NCI-H1105 treated with DMSO at 0.1 percent for 48 hours (cell line): ENCODE results near the gene CDK13.
"Not testable (repeated sequence)": the region's sequence is repeated elsewhere in the genome, so short reads cannot be mapped to it uniquely, and the experiment has no call there.

Source experiments
- DNase-seq: peaks from one replicate; lab custom pipeline; 2025; lab: John Stamatoyannopoulos, UW

Gene CDK13

DNA sequence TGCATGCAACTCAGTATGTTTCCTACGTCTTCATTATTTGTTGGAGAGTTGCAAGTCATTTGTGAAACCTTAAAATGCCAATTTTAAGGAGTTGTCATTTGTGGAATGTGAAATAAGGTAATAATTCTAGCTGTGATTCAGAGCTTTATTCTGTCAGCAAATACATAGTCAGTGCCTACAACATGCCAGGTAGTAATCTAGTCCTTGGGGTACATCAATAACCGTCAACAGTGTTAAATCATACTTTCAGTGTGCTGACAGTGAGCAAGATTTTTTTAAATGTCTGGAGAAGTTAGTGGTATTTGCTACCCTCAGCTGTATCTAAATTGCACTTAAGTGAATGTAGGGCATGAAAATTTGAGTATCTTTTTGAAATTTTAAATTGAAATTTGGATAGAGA, 147.7 kb downstream of the CDK13 start:
- no peak for DNase-seq

GRCh38 chr7:40098810-40099209, 148.8 kb downstream of the CDK13 start:
- DNase-seq = no peak

- no peak for DNase-seq
Observed at GRCh38 chr7:40099837-40100236, 149.8 kb downstream of the CDK13 start.

DNA sequence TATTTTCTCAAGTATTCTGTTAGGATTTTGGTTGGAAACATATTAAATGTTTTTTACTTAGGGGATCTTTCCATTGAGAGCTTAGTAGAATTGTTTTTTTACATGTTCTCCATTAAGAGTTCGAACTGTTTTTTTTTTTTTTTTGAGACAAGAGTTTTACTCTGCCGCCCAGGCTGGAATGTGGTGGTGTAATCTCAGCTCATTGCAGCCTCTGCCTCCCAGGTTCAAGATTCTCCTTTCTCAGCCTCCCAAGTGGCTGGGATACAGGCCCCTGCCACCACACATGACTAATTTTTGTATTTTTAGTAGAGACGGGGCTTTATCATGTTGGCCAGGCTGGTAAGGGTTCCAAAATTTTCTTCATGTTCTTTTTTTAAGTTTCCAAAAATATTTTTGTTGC, 151.1 kb downstream of the CDK13 start:
- DNase-seq = no peak

DNA sequence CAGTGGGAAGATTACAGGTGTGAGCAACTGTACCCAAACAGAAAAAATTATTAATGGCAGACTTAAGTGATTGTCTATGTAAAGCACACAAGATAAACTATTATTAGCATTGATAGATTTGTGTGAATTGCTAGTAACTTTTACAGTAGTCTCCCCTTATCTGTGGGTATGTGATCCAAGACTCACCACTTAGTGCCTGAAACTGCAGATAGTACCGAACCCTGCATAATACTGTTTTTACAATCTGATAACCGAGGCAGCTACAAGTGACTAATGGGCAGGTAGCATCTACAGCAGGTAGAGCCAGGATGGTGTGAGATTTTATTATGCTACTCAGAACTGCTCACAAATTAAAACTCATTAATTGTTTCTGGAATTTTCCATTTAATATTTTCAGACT, 152.8 kb downstream of the CDK13 start:
- DNase-seq = no peak

DNA sequence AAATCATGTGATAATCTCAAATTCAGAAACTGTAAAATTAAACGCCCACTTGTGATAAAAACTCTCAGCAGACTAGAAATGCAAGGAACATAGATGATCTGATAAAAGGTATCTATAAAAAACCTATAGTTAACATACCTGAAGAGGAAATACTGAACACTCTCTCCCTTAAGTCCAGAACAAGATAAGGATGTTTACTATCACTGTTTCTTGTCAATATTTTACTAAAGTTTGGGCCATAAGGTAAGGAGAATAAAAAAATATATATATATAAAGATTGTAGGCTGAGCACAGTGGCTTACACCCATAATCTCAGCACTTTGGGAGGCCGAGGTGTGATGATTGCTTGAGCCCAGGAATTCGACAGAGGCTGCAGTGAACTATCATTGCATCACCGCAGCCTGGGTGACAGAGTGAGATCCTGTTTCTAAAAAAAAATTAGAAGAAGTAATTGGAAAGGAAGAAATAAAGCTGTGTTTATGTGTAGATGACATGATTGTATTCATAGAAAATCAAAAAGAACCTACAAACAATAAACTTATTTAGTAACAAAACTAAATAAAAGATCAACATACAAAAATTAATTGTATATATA, 155.9 kb downstream of the CDK13 start:
- no peak for DNase-seq

GRCh38 chr7:40115936-40116335, 165.9 kb downstream of the CDK13 start:
- no peak for DNase-seq

- not testable (repeated sequence) for DNase-seq
Observed at GRCh38 chr7:40117199-40117598, 167.1 kb downstream of the CDK13 start.

DNA sequence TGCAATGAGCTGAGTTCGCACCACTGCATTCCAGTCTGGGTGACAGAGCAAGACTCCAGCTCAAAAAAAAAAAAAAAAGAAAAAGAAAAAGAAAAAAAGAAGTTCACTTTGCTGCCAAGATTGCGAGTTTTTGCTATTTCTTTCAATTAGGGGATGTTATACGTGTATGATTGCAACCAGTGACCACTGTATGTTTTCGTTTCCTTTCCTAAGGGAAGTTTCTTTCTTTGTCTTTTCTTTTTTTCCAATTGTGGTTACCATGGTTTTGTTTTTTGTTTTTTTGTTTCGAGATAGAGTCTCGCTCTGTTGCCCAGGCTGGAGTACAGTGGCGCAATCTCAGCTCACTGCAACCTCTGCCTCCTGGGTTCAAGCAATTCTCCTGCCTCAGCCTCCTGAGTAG, 168.1 kb downstream of the CDK13 start:
- not testable (repeated sequence) for DNase-seq

GRCh38 chr7:40120020-40120419, 170.0 kb downstream of the CDK13 start:
- DNase-seq = no peak

DNA sequence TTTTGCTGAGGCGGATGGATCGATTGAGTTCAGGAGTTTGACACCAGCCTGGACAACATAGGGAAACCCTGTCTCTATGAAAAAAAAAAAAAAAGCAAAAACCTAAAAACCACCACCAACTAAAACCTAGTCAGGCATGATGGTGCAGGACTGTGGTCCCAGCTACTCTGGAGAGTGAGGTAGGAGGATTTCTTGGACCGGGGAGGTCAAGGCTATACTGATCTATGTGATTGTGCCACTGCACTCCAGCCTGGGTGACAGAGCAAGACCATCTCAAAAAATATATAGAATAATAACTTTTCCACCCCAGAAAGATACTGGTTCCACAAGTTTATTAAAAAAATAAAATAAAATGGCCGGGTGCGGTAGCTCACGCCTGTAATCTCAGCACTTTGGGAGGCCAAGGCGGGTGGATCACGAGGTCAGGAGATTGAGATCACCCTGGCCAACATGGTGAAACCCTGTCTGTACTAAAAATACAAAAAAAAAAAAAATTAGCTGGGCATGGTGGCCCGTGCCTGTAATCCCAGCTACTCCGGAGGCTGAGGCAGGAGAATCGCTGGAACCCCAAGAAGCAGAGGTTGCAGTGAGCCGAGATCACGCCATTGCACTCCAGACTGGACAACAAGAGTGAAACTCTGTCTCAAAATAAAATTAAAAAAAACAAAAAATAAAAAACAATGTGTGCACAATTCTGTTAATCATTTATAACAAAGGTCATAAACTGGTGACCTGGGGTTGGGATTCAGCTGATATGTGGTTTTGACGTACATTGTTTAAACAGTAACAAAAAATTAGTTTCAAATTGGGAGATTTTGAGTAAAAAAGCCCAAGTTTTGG, 172.3 kb downstream of the CDK13 start:
- not testable (repeated sequence) for DNase-seq

DNA sequence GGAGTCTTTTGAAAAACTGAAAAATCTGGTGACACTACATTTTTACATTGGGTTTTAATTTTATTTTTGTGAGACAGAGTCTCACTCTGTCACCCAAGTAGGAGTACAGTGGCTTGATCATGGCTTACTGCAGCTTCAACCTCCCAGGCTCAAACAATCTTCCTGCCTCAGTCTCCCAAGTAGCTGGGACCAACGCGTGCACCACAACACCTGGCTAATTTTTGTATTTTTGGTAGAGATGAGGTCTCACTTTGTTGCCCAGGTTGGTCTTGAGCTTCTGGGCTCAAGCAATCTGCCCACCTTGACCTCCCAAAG, 172.8 kb downstream of the CDK13 start:
- no peak for DNase-seq

DNA sequence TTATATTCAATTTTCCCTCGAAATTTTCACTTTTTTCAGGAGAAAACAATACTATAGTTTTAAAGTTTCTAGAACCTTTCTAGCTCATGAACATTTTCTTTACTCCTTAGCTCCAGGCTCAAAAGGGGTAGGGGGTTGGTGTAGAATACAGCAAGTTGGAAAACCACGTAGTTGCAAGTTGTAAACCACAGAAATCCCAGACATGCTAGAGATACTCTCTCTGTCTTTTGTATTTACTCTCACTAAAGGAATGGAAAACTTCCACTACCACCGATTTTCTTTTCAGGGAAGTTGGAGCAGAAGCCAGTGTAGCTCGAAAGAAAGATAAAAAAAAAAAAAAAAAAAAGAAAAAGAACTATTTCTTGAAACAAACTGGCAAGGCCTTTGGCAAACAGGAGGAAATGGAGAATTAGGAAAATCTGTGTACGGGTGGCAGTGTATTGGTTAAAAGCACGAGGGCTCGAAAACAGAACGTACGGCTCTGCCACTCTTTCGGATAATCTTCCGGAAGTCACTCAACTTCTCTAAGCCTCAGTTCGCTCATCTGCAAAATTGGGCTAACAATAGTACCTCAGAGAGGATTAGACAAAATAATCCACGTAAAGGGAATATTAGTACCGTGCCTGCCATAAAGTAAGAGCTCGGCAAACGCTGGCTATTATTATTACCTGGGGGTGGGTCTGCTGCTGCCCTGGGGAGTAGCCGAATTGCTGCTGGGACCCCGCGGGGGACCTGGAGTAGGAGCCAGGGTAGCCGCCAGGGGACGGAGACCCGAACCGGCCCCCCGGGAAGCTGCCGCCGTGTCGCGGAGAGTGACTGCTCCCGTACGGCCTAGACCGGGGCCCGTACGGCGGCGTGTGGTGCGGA, 183.7 kb downstream of the CDK13 start:
- DNase-seq = no peak

- peak; percentile 79 for DNase-seq
Observed at GRCh38 chr7:40134428-40135316, 184.6 kb downstream of the CDK13 start, which contains the start of the genes MPLKIP and SUGCT. MPLKIP (minus strand) TSS chr7:40134622; CDS start chr7:40134567, 55 bp downstream. SUGCT (plus strand) TSS chr7:40135005.

DNA sequence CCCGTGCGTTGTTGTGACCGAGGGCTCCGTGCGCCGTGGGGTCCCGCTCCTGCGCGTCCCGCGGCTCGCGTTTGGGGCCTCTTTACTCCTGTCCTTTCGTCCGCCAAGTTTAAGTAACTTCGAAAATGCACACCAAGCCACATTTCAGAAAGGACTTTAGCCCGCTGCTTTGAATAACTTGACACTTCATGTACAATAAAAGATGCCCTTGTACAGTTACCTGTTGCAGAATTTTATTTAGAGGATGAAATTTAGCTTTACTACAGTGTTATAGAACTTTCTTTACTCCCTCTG, 185.2 kb downstream of the CDK13 start:
- no peak for DNase-seq

- no peak for DNase-seq
Observed at GRCh38 chr7:40137563-40137962, 187.5 kb downstream of the CDK13 start.

DNA sequence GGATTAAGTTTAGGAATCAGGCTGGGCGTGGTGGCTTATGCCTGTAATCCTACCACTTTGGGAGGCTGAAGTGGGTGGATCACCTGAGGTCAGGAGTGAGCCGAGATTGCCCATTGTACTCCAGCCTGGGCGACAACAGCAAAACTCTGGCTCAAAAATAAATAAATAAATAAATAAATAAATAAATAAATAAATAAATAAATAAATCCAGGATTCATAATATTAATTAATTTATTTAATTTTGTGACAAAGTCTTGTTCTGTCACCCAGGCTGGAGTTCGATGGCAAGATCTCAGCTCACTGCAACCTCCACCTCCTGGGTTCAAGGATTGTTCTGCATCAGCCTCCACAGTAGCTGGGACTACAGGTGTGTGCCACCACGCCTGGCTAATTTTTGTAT, 188.9 kb downstream of the CDK13 start:
- no peak for DNase-seq

GRCh38 chr7:40139891-40140290, 189.8 kb downstream of the CDK13 start:
- not testable (repeated sequence) for DNase-seq

DNA sequence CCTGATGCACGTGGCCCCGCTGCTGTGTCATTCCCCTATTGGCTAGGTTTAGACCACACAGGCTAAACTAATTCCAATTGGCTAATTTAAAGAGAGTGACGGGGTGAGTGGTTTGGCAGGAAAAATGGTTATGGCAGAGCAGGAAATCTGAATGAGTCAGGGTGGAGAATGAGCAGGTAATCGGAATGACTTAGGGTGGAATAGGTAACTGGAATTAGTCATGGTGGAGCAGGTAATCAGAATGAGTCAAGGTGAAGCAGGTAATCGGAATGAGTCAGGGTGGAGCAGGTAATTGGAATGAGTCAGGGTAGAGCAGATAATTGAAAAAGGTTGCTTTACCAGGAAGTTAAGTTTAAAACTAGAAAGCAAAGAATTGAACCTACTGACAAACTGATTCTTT, 191.9 kb downstream of the CDK13 start:
- not testable (repeated sequence) for DNase-seq

GRCh38 chr7:40145596-40146130, 195.6 kb downstream of the CDK13 start:
- not testable (repeated sequence) for DNase-seq

- DNase-seq = no peak
Observed at GRCh38 chr7:40147371-40148246, 197.6 kb downstream of the CDK13 start.
